GM18499 (cell line): Measurements from ENCODE around the gene CREB5.
"Not testable (repeated sequence)": the region's sequence is repeated elsewhere in the genome, so short reads cannot be mapped to it uniquely, and the experiment has no call there.

Source experiments
- ATAC-seq: cut with Tn5 transposase; IDR thresholded peaks from one replicate; pipeline ENCODE4 v1.9.1; 2021; ENCODE audit warnings: moderate number of reproducible peaks; ENCODE audit not compliant: insufficient read depth, unreplicated experiment

CREB5 gene

DNA sequence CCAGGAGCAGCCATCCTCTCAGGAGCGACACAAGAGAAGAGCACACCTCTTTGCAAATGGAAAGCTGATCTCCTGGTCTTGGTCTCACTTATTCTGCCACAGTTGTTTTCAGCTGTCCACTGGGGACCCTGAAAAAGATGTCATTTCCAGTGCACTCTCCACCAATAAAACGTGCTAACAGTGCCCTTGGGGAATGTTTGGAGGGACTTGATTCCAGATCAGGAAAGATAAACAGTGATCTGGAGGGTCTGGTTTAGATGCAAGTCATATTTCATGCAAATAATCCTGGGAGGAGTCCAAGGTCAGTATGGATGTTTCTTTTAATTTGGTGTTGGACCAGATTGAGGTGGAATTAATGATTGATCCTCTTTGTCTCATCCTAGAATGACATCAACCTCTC, 185.0 kb downstream of the CREB5 start:
- ATAC-seq: no peak

DNA sequence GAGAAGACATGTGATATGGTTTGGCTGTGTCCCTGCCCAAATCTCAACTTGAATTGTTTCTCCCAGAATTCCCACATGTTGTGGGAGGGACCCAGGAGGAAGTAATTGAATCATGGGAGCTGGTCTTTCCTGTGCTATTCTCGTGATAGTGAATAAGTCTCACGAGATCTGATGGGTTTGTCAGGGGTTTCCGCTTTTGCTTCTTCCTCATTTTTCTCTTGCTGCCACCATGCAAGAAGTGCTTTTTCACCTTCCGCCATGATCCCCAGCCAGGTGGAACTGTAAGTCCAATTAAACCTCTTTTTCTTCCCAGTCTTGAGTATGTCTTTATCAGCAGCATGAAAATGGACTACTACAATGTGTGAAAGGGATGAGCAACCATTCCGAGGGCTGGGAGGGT, 185.7 kb downstream of the CREB5 start:
- not testable (repeated sequence) for ATAC-seq

DNA sequence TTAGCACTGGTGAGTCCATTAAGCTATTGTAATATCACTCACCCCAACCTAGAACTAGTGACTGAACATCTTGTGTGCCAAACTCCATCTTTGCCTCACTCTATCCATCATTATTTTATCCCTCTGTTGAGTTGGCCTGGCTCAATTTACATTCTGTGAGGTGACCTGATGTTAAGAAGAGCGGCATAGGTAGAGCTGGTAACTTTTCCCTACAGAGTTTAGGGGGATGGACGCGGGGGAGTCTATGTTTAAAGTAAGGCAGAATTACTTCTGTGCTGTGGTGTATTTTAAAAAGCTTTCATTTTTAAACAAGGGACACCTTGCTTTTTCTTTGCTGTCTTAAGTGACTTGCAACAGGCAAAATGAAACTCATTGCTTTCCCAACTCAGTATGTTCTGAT, 186.3 kb downstream of the CREB5 start:
- ATAC-seq: no peak

DNA sequence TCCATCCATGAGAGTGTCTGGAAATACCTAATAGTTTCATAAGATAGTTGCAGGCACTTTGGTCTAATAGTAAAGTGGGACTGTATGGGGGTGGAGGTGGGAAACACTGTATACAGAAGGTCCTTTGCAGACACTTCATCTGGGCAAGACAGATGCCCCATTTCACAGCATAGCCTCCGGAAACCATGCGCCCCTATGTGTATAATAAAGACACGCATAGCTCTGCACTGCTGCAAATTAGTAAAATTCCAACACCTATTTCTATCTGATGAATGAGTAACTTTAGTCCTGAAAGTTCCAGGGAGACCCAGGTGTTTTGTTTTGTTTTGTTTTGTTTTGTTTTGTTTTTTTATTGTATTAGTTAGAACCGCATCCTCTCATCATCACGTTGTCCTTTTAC, 187.1 kb downstream of the CREB5 start:
- no peak for ATAC-seq

DNA sequence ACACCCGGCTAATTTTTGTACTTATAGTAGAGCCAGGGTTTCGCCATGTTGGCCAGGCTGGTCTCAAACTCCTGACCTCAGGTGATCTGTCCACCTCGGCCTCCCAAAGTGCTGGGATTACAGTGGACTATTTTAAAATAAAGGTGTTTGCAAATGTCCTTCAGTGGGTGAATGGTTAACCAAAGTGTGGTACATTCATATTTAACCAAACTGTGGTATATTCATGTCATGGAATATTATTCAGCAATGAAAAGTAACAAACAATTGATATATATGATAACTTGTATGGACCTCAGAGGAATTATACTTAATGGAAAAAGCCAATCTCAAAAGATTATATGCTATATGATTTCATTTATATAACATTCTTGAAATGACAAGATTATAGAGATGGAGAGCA, 190.0 kb downstream of the CREB5 start:
- ATAC-seq: no peak

DNA sequence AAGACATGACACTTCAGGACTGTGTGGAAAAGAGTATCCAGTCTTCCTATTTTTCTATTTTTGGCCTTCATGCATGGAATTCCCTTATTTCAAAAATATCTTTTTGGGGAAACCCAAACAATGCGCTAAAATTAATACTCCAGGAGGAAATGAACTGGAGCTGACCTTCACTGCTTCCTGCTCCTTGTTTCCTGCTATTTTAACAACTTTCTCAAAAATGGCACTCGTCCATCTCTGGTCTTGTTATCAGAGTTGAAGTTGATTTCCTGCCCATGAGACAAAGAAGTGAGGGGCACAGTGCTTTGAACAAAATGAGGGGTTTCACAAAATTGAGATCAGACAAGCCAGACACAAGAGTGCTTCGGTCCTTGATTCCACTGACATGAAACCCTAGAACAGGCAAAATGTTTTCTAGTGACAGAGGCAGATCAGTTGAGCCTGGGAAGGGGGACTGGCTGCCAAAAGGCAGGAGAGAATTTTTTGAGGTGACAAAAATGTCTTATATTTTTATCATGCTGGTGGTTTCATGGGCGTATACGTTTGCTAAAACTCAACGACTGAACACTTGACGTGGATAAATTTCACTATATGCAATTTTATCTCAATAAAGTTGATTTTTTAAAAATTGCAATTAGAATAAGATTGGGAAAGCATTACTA, 193.2 kb downstream of the CREB5 start:
- ATAC-seq: no peak

DNA sequence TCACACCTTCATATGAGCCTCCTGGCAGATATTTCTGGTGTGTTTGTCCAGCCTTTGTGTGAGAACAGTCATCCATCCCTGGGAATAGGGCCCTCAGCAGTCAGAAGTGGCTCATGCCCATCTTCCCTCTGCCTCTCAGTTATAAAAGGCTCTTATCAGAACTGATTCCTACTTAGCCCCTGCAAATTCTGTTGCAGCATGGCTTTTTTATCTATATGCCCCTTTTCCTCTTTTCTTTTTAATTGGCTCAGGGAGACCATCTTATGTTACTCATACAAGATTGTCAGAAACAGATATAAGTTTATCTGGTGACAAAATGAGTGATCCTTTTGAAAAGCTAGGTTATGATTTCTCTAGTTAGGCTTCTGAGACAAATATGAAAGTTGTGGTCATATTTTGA, 194.1 kb downstream of the CREB5 start:
- no peak for ATAC-seq

DNA sequence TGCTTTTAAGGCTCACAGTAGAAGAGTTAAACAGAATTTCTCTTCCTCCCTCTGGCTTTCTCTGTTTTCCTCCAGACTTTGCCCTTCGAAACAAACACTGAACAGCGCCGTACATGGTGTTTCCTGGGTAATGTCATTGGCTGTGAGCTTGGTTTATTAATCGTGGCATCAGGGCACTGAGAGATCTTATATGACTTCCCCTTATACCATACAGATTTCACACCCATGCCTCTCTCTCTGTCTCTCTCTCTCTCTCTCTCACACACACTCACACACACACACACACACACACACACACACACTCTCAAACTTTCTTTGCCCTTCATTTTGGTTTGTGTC, 195.5 kb downstream of the CREB5 start:
- ATAC-seq: no peak

DNA sequence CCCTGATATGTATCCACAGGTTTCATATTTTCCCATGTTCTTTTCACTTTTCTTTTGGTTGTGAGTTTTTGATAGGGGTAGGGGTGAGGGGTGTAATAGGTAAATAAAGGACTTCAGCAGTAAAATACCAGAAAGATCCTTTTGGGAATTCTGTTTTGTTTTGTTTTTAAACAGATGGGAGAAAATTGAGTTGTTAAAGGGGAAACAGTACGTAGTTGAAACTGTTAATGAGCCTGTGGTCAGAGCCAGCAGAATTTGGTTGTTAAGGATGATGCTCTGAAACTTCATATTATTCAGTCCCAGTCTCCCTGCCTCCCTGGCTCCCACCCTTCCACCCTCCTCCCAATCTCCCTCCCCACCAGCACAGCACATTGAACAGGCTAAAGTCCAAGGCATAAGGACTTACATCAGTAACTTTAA, 195.9 kb downstream of the CREB5 start:
- ATAC-seq: no peak

DNA sequence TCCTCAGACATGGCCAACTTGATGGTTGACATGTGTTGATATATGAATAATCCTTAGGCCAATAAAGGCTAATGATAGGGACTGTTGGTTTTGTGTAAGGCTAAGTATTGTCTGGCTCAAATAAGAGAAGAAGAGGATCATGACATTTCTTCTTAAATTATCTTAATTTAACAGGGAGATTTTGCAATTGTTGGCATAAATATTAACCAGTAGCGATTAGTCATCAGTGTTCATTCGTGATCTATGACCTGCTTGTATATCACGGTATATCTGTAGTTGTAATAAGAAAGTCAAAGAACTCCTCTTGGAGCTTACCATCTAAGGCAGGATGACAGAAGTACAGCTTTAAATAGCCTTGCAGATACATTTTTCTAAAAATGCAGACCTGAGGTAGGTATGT, 196.4 kb downstream of the CREB5 start:
- no peak for ATAC-seq

DNA sequence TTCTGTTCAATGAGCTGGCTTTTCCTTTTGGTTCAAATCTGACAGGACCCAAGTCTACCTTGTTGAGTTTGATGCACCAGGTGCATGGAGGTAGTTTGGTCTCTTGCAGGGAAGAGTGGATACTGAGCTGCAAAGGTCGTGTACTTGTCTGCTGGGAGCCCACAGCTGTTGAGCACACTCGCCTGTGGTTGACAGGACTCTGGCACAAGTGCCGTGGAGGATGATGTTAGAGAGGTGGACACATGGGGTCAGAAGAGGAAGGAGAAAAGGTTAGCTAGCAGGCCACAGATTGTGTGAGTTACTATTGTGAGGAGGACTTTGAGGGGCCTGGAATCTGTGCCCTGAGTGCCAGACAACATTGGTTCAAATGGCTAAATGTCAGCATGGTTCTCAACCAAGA, 197.3 kb downstream of the CREB5 start:
- ATAC-seq: no peak

DNA sequence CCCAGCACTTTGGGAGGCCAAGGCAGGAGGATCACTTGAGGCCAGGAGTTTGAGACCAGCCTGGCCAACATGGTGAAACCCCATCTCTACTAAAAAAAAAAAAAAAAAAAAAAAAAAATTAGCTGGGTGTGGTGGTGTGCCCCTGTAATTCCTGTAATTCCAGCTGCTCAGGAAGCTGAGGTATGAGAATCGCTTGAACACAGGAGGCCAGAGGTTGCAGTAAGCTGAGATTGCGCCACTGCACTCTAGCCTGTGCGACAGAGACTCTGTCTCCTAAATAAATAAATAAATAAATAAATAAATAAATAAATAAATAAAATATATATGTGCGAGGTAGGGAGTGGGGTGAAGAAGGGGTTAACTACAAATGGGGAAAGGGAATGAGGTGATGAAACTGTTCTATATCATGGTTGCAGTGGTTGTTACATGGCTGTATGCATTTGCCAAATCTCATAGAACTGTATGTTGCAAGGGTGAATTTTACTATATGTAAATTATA, 199.1 kb downstream of the CREB5 start:
- not testable (repeated sequence) for ATAC-seq

DNA sequence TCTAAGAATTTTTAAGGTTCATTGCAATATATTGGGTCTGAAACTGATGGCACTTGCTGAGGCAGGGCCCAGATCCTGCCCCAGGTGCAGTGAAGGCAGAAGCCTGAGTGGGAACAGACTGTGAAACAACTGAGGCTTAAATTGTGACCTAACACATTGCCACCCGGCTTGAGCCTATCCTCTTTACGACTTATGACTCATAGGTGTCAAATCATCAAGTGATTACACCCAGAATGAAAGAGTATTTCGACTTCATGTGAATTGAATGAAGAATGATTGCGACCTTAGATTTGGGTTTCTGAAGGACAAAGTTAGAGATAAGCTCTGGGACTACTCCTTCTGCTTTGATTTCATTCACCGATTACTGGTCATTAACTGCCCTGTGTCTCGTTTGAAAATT, 200.9 kb downstream of the CREB5 start:
- no peak for ATAC-seq

DNA sequence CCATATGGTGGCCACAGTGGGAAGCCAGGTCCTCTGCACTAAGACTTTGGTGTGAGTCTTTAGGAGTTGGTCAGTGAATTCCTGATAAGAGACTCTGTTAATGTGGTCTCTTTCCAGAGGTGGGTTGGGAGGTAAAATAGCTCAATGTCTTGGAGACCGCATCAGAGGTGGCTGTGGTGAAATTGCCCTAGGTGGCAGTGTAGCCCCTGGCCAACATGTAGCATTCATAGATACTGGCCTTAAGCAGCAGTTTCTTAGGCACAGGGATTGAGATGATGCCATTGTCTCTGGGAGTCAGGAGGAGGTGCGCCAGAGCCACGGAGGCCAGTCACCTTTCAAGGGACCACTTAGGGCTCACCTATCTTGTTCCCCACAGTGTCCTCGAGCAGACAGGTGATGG, 202.8 kb downstream of the CREB5 start:
- no peak for ATAC-seq

DNA sequence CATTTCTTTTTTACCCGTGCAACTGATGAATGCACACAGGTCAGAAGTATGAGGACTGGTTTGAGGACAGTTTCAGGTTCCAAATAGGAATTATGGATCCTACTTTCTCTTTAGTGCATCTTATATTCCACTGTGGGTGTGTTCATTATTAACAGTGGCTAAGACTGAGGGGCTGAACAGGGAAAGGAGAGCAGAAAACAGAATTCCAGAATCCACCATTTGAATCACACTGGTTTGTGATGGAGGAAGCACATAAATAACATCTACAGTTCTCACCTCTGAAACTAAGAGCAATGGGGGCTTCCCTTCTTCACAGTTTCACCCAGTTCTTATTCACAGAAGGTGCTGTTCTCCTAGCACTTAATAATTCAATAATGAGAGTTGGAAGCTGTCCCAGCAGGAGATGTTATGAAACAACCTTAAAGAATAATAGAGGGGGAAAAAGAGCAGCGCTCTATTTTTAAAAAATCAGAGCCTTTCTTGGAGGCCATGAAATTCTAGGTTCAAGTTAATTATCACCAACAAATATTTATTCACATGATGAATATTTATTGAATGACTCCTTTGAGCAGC, 205.1 kb downstream of the CREB5 start:
- ATAC-seq: no peak

DNA sequence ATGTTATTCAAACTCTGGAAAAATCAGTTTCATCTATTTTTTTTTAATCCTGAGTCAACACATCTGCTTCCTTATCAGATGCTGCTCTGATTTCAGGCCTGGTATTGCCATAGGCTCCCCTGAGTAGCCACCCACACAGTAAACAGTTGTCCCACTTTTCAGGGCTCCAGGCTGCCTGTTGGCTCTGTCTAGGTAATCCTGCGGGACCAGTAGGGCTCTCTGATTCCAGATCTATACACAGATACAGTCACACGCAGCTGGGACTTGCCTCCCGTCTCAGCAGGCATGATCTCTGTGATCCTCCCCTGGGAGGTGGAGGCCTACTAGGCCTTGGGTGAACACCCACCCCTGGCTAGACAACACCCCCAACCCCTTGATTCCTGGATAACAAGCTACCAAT, 206.1 kb downstream of the CREB5 start:
- no peak for ATAC-seq

DNA sequence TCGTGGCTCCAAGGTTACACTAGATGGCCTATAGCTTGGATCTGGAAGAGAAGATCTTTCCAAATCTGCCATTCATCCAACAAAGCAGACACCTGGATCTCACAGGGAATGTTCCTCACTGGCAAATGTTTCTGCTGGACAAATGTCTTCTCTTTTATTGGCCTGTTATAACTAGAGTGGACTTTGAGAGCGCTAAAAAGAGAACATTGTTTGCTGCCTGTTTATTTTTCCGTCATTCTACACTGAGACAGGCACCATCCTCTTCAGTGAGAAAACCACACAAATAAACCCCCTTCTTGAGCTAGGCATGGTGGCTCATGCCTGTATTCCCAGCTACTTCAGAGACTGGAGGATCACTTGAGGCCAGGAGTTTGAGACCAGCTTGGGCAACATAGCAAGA, 206.9 kb downstream of the CREB5 start:
- ATAC-seq: no peak

DNA sequence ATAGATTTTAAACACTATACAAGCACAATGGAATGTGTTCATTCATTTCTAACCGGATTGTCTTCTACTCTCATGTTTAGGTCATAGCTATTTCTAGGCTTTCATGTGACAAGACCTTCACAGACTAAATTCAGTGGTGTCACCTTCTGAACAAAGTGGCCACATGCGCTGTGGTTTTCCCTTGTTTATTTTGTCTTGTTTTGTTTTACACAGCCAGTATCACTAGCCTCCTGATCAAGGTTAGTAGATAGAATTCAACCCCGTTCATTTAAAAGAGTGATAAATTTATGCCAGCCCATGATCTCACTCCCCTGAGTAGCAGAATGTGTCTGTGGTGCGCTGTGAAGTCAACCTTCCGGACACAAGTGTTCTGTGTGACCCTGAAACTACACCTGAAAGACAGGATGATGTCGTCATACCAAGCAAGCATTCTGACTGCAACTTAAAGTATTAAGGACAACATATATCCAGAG, 209.1 kb downstream of the CREB5 start:
- no peak for ATAC-seq

DNA sequence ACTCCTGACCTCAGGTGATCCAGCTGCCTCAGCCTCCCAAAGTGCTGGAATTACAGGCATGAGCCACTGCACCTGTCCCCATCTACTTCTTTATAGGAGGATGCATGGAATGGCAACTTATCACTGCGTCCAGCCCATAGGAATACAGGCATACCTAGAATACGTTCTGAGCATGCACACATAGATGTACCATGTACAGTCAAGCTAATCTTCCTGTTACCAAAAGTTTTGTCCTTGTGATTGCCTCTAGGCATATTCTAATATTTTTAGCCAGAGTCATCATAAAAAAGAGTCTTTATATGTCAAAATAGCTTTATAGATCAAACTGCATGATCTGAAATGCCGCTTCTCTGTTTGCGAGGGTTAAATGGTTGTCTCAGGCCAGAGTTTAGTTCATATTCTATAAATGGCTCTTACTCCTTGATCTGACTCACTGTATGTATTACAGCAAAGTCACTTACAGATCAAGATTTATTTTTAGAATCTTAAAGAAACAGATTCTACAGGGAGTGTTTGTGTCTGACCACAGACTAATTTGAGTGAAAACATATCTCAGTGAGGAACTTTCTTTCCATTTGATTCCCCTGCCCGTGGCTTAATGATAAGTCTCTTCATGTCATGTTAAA, 210.9 kb downstream of the CREB5 start:
- no peak for ATAC-seq

DNA sequence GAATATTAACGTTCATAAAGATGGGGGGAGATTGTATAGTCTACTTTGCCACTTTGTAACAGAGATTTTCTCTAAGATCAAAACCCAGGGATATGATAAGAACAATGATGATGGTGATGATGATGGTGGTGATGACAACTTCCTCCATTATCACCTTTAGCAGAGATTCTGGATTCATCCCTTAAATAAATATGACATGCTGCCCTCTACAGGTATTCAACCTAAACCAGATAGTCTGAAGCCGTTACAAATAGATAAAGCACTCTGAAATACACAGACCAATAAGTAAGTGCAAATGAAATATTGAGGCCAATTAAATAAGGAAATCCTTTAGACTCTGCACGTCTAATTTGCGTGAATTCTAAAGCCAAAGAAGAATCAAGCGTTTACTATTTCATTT, 211.5 kb downstream of the CREB5 start:
- no peak for ATAC-seq

DNA sequence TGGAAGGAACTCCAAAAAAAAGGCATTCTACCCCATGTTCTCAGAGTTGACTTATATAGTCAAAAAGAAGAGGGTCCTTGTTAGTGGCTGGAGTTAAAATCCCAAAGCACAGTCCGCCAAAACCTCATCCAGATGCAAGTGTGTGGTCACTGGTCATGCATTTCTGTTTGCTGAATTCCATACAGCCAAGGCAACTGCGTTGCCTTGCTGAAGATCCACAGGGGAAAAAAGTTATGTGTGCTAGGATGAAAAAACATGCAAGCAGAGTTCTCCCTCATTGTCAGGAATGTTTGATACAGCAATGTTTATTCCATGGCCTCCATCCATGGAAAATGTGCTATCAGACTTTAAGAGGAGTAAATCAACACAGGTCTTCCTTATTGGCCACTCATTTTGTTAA, 213.1 kb downstream of the CREB5 start:
- ATAC-seq: no peak

DNA sequence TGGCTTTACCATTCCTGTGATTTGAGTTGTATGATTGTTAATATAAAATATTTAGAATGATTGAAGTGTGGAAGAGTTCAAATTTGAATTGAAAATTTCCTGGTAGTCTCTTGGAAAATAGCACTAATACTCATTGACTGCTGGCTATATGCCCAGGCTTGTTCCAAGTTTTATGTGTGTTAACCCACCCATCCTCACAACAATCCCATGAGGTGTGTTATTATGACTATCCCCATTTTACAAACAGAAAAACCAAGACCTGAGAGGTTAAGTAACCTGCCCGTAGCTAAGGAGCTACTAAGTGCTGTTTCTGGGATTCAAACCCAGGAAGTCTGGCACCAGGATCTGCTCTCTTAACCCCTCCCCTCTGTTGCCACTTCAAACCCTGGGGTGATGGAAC, 213.9 kb downstream of the CREB5 start:
- ATAC-seq: no peak
